ENCODE results near the gene ASPSCR1. TPM values are rescaled to one million over a fixed set of nuclear protein-coding genes. Genes with fewer than 3 reads are reported as not detected.
A peak's percentile ranks its signal among the peaks of the same experiment; 100 is the strongest.

Gene ASPSCR1
- total RNA-seq, 1 experiment from 2014 or later, result 60.4 TPM

DNA sequence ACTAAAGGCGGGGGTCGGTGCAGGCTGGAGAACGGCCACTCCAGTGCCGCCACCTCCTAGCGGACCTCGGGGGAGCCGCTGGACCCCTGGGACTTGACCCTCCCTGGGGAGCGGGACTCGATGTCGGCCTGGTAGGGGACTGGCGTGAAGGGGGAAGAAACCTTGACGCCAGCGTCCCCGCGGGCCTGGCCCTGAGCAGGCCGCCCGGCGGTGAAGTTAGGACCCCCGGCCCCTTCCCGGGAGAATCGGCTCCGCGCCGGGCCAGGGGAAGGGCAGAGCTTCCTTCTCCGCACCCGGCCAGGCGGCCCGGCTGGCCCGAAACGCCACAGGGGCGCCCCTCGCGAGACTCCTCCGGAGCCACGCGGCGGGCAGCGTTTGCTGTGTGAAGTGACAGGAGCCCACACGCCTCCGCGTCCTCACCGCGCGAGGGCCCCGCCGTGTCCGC lies 87.8 kb downstream of the ASPSCR1 start (continued):
- TF ChIP-seq USF1 (CRISPR knock-in tag; IDR thresholded peaks at IDR 0.05) (no peak), ETV6 (CRISPR knock-in tag; IDR thresholded peaks at IDR 0.05) (no peak), ATF2 (CRISPR knock-in tag; IDR thresholded peaks at IDR 0.05; ENCODE audit: borderline replicate concordance, low read depth) (no peak)
- TF ChIP-seq, protein P1, sequence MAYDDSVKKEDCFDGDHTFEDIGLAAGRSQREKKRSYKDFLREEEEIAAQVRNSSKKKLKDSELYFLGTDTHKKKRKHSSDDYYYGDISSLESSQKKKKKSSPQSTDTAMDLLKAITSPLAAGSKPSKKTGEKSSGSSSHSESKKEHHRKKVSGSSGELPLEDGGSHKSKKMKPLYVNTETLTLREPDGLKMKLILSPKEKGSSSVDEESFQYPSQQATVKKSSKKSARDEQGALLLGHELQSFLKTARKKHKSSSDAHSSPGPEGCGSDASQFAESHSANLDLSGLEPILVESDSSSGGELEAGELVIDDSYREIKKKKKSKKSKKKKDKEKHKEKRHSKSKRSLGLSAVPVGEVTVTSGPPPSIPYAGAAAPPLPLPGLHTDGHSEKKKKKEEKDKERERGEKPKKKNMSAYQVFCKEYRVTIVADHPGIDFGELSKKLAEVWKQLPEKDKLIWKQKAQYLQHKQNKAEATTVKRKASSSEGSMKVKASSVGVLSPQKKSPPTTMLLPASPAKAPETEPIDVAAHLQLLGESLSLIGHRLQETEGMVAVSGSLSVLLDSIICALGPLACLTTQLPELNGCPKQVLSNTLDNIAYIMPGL (CRISPR knock-in tag; IDR thresholded peaks at IDR 0.05), result 0 out of 2 replicates have a peak, but pooled peaks have one; percentile 11

DNA sequence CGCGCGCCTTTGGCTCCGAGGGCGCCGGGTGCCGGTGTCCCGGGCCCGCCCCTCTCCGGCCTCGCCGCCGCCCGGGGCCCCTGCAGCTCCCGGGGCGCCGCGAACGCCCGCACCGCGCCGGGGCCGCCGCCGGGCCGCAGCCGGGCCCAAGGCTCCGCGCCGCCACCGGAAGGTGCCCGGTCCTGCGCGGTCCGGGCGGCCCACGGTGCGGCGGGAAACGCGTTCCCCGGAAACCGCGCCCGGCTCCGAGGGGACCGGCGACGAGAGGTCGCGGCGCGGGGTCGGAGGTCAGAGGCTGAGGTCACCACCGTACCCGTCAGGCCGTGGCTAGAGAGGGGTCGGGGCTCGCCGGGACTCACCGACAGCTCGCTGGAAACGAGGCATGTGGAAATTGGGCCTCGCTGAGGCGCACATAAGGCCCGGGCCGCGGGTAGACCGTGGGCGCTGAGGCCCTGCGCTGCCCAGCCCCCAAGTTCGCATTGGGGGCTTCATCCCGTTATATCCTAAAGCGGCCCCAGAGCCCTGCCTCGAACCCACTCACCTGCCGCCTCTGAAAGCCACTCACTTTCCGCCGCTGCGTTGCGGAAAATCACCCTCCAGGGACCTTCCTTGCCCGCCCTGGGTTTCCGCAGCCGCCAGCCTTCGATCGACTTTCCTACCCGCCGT lies 88.3 kb downstream of the ASPSCR1 start, which contains the start of gene DUS1L:
TSS of gene DUS1L (minus strand) at position 167 of the 666 bp plus-strand sequence. CDS start 745 bp downstream, outside the sequence.
- ChIA-PET CTCF (interaction anchor here (1.0 to 3.4 kb wide), 4 partner anchors 11 to 88 kb away, joined by 3 to 9 read pairs (median 6); no protein-coding TSS in a partner anchor), POLR2A (no interaction called here)
- peak; percentile 60 for DNase-seq (ENCODE audit: low spot score)
- Mint-ChIP-seq H3K9me3 (no peaks in the 10 kb centered on the region), H3K36me3 (no peaks in the 10 kb centered on the region), H3K27me3 (ENCODE audit: low read depth) (peaks cover 2% of the 10 kb centered on the region; the same call in 1 of the 2 replicates), H3K4me1 (0 out of 2 replicates have a peak, but pooled peaks cover 2% of the 10 kb centered on the region), H3K27ac (no peak within 1 kb of the TSS), H3K4me3 (peak within 1 kb of the TSS; percentile 74)
- peak; percentile 78 for ATAC-seq
- TF ChIP-seq FOXP1 (CRISPR knock-in tag; IDR thresholded peaks at IDR 0.05; ENCODE audit: borderline replicate concordance) (peak; percentile 87; the same call in 1 of the 2 replicates), KAT7 (CRISPR knock-in tag; IDR thresholded peaks at IDR 0.05; ENCODE audit: borderline replicate concordance) (0 out of 2 replicates have a peak, but pooled peaks have one; percentile 92), JUN (CRISPR knock-in tag; IDR thresholded peaks at IDR 0.05) (no peak), NFE2L1 (CRISPR knock-in tag; IDR thresholded peaks at IDR 0.05) (no peak), ZNF219 (CRISPR knock-in tag; IDR thresholded peaks at IDR 0.05; ENCODE audit: borderline replicate concordance) (no peak), ZBTB21 (CRISPR knock-in tag; IDR thresholded peaks at IDR 0.05; ENCODE audit: borderline replicate concordance) (no peak), FOXP4 (CRISPR knock-in tag; IDR thresholded peaks at IDR 0.05) (peak; percentile 55; the same call in 1 of the 2 replicates), SMAD4 (CRISPR knock-in tag; IDR thresholded peaks at IDR 0.05) (no peak), IRF1 (CRISPR knock-in tag; IDR thresholded peaks at IDR 0.05) (no peak), CREM (CRISPR knock-in tag; IDR thresholded peaks at IDR 0.05) (peak; percentile 56; the same call in 1 of the 2 replicates), NR1H2 (CRISPR knock-in tag; IDR thresholded peaks at IDR 0.05) (no peak), PRRX2 (CRISPR knock-in tag; IDR thresholded peaks at IDR 0.05) (peak; percentile 26; the same call in 1 of the 2 replicates), ZNF425 (CRISPR knock-in tag; conservative IDR thresholded peaks at IDR 0.05) (no peak), ETV6 (CRISPR knock-in tag; IDR thresholded peaks at IDR 0.05) (peak; percentile 56; the same call in 1 of the 2 replicates)
- TF ChIP-seq, protein P2, sequence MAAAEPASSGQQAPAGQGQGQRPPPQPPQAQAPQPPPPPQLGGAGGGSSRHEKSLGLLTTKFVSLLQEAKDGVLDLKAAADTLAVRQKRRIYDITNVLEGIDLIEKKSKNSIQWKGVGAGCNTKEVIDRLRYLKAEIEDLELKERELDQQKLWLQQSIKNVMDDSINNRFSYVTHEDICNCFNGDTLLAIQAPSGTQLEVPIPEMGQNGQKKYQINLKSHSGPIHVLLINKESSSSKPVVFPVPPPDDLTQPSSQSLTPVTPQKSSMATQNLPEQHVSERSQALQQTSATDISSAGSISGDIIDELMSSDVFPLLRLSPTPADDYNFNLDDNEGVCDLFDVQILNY (CRISPR knock-in tag; IDR thresholded peaks at IDR 0.05), result no peak
- TF ChIP-seq, protein P3, sequence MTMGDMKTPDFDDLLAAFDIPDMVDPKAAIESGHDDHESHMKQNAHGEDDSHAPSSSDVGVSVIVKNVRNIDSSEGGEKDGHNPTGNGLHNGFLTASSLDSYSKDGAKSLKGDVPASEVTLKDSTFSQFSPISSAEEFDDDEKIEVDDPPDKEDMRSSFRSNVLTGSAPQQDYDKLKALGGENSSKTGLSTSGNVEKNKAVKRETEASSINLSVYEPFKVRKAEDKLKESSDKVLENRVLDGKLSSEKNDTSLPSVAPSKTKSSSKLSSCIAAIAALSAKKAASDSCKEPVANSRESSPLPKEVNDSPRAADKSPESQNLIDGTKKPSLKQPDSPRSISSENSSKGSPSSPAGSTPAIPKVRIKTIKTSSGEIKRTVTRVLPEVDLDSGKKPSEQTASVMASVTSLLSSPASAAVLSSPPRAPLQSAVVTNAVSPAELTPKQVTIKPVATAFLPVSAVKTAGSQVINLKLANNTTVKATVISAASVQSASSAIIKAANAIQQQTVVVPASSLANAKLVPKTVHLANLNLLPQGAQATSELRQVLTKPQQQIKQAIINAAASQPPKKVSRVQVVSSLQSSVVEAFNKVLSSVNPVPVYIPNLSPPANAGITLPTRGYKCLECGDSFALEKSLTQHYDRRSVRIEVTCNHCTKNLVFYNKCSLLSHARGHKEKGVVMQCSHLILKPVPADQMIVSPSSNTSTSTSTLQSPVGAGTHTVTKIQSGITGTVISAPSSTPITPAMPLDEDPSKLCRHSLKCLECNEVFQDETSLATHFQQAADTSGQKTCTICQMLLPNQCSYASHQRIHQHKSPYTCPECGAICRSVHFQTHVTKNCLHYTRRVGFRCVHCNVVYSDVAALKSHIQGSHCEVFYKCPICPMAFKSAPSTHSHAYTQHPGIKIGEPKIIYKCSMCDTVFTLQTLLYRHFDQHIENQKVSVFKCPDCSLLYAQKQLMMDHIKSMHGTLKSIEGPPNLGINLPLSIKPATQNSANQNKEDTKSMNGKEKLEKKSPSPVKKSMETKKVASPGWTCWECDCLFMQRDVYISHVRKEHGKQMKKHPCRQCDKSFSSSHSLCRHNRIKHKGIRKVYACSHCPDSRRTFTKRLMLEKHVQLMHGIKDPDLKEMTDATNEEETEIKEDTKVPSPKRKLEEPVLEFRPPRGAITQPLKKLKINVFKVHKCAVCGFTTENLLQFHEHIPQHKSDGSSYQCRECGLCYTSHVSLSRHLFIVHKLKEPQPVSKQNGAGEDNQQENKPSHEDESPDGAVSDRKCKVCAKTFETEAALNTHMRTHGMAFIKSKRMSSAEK (CRISPR knock-in tag; IDR thresholded peaks at IDR 0.05; ENCODE audit: borderline replicate concordance), result no peak
